GM18873 (cell line): ENCODE measurements around the gene DIP2A.

Experiments used
- ATAC-seq: cut with Tn5 transposase; IDR thresholded peaks from one replicate; pipeline ENCODE4 v1.9.1; 2021; ENCODE audit warnings: mild to moderate bottlenecking, moderate library complexity, moderate number of reproducible peaks; ENCODE audit not compliant: unreplicated experiment, low FRiP score

The DIP2A gene

DNA sequence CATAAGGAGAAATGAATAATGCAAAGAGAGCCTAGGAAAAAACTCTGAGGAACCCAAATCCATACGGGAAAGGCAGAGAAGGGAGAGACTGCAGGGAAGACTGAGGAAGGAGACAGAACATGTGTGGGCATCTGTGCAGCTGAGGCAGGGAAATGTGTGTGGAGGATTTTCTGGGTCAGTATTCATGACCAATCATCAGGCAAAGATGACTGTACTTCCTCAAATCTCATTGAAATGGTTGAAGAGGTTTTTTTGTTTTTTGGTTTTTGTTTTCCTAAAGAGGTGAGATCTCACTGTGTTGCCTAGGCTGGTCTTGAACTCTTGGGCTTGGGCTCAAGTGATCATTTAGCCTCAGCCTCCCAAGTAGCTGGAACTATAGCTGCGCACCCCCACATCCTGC is 15.7 kb downstream of the DIP2A start:
- ATAC-seq: no peak

DNA sequence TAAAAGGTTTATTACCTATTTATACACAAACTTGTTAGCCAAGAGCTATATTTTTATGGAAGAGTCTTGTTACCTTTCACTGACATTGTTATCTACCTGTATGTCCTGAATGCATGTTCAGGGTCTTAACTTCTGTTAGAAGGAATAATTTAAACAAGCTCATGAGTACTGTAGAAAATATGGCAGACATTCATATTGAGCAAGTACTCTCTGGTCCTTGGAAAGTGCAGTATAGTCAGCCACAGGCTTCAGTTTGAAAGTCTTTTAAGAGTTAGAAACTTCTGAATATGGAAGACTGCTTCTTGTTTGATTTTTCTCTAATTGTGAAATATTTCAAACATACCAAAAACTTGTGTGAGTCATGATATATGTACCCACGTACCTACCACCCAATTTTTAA is 16.6 kb downstream of the DIP2A start:
- ATAC-seq: no peak

DNA sequence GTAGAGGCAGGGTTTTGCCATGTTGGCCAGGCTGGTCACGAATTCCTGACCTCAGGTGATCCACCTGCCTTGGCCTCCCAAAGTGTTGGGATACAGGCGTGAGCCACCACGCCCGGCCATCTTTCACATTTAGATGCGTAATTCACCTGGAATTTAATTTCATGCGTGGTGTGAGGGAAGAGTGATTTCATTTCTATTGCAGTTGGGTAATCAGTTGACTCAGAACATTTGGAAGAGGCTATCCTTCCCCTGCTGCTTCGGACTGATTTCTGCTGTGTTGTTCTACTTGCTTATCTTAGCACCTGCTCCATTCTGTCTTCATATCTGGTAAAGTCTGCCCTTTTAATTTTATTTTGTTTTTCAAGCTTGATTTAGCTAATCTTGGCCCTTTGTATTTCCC is 19.1 kb downstream of the DIP2A start:
- ATAC-seq: no peak

DNA sequence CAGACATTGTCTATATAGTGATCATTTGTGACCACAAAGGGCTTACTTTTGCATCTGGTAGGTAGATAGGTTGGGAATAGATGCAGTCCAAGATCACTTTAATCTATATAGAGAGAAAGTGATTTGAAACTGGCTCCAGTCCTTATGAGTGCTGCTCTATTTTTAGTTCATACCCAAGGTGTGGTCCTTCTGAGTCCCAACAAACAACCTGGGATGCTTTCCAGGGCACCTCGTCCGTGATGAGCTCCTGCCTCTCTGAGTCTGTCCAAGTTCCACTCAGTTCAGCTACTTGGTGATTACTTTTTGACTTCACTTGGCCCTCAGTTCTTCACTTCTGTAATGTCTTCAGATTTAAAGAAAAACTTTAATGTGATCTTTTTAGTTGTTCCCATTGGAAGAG is 20.2 kb downstream of the DIP2A start:
- ATAC-seq: no peak

DNA sequence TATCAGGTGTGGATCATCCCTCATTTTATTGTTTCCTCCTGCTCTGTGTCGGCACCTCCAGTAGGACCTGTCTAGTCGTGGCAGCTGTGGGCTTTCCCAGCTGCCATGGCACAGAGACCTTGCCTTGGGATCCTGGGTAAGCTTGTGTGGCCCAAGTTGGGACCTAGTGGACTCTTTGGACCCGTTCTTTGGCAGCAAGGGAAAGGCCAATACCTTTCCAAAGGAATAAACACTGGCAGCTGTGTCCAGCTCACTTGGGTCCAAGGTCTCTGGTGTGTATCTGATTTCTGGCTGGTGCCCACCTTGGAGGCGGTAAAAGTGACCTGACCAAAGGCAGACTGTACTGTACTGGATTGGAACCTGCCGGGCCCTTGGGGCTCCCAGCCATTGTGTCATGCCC is 21.8 kb downstream of the DIP2A start:
- ATAC-seq: no peak

DNA sequence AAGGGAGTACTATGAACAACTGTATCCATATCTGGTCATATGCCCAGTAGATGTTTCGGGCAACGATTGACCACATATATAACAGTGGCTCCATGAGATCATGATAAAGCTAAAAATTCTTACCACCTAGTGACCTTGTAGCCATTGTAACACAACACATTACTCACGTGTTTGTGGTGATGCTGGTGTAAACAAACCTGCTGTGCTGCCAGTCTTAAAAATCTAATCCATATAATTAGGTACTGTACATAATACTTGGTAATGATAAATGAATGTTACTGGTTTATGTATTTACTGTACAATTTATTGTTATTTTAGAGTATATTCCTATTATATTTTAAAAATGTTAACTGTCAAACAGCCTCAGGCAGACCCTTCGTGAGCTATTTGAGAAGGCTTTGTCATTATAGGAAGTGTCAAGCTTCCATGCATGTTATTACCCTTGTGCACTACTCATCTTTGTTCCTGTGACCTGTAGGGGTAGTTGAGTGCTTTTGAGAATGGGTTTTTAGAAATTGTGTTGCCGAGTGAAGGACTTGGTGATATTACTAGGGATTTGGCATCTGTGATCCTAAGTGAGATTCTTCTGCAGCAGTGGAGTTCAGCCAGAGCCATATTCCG is 23.6 kb downstream of the DIP2A start:
- no peak for ATAC-seq

DNA sequence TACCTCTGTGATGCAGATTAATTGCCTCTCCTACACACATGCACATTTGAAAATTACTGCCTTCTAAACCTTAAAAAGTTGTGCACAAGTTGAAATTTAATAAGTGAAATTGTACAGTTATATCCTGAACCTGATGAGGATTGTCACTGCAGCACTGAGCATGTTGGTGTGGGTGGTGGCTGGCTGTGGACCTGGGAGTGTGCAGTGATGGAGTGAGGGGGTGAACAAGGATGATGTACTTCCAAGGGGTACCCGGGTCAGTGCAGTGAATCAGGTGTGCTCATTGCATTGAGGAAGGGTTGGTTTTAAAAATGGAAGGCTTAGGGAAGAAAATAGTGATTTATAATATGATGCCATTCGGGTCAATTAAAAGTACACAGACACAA is 24.1 kb downstream of the DIP2A start:
- ATAC-seq: no peak

DNA sequence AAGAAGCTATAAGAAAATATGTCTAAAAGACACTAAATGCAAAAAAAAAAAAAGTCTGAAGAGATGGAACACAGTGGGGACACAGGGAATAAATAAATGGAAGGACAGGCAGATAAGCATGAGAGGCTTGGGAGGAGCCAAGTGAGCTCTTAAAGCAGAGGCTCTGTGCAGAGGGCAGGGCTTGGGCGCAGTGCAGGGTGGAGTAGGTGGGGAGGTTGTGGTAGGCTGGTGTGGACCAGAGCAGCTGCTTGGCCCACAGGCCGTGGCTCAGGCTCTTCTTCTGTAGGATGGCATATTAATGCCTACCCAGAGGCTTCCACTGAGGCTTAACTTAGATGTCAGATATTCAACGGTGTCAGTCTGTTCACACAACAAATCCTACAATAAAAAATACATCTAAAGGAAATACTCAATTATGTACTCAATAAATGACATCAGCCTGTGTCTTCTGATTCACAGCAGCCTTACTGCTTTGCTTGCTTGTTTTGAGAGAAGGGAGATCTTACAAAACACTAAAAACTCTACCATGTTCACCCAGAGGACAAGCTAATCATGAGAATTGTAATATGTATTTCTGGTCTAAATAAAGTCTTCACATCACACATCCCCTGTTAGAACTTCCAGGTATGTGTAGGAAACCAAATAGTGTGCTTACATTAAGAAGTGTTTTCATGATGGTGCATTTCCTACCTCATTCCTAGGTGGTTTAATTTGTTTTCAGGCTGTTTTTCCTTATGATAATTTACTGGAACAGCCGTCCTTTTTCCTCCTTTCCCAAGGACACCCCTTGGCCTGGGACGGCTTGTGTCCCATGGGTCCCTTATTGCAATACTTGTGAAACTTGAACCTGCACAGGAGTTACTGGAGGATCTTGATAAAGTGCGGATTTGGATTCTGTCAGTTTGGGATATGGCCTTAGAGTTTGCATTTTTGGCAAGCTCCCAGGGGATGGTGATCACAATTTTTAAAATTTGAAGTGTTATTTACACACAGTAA is 24.9 kb downstream of the DIP2A start:
- ATAC-seq: no peak

DNA sequence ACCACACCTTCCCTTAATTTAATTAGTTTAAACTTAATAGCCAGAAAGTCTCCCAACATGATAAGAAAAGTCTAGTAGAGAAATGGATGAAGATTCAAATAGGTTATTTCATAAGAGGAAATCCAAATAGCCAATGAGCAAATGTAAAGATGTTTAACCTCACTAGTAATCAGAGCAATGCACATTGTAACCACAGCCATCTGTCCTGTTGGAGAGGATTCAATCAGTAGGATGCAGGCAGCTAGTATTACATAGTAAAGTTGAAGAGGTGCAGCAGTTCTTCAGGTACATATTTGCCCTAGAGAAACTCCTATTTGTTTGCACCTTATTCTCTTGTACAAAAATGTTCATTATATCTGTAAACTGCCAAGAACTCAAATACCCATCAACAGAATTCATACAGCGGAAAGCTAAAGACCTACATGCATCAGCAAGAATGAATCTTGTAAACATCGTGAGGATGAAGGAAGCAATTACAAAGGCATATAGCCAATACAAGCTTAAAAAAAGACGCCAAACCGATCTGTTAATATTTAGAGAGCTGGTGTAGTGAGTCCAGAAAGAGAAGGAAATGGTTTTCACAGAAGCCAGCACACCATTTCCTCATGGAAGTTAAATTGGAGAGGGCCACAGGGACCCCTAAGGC is 27.9 kb downstream of the DIP2A start:
- no peak for ATAC-seq

DNA sequence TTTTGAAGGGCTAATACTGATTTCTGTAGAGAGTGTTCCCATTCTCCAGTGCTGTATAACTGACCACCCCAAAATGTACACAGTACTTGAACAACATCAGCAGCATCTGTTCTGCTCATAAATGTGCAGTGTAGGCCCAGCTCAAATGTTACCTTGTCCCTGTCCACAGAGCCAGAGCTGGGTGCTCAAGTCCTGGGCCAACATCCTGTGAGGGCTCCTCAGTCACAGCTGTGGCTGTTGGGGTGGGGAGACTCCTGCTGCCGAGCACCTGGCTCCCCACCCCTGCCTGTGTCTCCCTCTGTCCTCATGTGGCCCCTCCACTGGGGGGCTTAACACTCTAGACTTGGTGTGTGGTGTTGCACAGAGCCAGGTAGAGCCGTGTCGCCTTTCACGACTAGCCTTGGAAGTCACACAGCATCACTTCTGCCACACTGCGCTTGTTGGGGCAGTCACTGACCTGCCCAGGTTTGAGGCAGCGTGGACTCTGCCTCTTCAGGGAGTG is 30.5 kb downstream of the DIP2A start:
- ATAC-seq: no peak

DNA sequence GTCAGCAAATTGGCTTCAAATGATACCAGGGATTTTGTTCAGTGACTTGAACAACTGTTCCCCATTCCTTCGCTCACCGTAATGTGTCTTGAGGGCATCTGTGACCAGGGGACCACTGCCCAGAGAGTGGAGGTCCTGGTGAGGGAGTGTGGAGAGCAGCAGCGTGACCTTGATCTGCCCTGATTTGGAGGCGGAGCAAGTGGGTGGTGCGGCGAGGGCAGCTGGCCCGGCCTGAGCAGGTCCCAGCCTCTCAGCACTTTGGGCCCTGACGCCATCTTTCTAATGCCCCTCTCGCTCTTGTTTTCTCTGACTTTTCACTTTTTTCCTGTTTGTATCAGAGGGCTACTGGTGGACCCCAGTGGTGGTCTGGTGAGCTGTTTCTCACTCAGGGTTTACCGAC is 31.1 kb downstream of the DIP2A start:
- no peak for ATAC-seq

DNA sequence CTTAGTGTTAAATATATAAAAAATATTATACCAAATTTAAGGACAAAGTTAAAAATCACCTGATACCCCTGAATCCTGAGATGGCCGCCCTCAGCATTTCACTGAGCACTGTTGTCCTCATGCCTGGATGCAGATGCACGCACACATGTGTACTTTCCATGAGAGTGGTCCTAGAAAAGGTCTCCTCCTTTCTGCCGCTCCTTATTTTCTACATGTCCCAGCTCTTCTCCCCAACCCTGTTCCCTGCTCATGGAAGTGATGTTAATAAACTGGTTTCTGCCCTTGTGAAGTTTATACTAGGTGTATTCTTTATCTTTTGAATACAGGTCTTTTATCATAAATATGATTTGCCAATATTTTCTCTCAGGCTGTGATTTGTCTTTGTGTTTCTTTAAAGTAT is 32.9 kb downstream of the DIP2A start:
- no peak for ATAC-seq

DNA sequence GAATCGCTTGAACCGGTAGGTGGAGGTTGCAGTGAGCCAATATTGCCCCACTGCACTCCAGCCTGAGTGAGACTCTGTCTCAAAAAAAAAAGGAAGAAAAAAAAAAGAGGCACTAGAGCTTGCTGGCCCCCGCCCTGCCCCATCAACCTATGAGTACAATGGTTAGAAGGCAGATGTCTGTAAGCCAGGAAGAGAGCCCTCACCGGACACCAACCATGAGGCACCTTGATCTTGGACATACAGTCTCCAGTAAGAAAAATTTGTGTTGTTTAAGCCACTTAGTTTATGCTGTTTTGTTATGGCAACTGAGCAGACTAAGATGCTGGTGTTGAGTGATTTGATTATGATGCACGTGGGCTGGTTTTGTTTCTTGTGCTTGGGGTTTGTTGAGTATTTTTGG is 34.2 kb downstream of the DIP2A start:
- ATAC-seq: no peak

DNA sequence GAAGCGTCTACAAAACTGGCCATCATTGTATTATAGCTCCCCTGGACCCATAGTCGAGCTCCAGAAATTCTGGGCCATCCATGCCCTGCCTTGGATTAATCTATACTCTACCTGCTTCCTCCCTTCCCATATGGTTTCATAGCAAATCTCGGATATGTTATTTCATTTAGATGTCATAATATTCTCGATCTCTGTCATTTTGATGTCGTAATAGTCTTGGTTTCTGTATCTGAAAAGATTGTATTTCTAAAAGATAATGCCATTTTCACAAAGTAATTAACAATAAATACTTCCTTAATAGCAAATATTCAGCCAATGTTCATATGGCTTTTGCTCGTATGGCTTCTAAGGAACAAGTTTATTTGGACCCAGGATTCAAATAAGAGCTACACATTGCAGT is 35.1 kb downstream of the DIP2A start:
- no peak for ATAC-seq

DNA sequence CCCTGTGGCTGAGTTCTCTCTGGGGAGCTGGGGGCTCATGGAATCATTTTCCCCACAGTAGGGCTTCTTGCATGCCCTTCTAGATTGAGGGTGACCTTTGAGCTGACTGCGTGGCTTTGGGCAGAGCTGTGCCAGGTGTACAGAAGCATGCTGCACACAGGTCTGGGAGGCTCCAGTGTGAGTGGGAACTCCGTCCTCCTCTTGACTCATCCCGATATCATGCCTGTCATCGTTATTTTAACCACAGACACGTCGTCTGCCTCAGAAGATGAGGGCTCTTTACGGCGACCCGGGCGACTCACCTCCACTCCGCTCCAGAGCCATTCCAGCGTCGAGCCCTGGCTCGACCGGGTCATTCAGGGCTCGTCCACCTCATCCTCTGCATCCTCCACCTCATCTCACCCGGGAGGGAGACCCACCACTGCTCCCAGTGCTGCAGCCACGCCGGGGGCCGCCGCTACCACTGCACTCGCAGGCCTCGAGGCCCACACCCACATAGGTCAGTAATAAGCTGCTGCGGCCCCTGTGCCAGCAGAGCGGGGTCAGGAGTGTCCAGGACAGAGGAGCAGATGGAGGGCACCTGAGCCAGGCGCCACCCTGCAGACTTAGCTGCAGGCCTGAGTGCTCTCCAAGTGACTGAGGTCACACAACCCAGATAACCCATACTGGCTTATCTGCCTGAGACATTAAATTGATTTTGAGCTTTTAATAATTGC is 39.8 kb downstream of the DIP2A start:
- ATAC-seq: no peak

DNA sequence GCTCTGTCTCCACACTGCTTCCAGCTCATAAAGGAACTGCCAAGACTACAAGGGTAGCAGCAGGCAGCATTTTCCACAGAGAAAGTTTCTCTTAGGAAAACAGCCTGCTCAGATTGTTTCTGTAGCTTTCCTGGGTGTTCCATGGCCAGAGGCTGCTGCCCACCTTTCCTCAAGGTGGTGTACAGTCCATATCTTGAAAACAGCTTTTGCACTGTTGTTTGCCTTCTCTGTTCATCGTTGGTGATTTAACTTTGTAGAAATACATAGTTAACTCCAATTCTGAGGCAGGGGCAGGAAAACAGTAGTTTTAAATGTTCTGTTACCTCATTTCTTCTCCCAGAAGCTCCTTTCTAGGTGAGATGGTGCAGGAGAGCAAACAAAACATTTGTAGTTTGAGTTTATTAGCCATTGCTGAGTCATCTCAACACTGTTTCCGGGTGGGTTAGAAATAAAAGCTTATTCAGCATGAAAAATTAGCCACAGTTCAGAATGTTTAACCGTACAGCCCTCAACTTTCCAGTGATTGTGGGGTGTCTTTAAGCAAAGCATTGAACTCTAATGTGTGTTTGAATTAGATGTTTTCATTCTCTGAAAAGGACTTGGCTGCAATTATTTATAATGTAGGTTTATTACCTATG is 41.7 kb downstream of the DIP2A start:
- ATAC-seq: no peak

DNA sequence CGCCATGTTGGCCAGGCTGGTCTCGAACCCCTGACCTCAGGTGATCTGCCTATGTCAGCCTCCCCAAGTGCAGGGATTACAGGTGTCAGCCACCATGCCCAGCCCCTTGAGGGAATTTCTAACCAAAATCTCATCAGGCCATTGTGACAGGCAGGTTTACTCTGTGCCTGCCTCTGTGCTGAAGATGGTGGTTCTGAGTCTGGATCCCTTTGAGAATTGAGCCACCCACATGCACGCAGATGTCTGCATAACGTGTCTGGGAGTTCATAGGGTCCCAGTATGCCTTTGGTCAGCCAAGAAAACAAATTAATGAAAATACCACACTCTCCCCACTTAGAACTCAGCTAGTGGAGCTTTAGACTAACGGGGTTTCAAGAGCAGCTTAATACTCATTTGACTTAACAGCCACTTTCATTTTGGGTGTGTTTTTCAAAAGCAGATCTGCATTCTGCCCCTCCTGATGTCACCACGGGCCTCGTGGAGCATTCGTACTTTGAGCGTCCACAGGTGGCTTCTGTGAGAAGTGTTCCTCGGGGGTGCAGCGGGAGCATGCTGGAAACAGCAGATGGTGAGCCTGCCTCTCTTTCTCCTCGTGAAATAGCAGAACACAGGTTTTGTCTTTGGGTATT is 45.3 kb downstream of the DIP2A start:
- ATAC-seq: no peak

DNA sequence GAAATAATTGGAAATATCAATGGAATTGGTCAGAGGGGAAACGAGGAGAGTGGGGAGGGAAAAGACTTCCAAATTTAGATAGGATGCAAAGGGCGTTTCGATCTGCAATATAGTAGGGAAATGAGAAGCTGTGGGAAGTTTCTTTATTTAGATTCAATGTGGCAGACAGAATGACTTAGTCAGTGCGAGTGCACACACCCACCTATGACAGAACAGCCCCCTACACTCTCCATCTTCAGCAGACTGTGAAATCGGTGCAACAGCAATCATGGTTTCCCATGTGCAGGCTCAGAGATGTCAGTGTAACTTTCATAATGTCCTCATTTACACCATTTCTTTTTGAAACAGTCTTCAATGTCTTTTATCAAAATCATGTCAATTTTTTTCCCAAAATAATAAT is 46.0 kb downstream of the DIP2A start:
- no peak for ATAC-seq

DNA sequence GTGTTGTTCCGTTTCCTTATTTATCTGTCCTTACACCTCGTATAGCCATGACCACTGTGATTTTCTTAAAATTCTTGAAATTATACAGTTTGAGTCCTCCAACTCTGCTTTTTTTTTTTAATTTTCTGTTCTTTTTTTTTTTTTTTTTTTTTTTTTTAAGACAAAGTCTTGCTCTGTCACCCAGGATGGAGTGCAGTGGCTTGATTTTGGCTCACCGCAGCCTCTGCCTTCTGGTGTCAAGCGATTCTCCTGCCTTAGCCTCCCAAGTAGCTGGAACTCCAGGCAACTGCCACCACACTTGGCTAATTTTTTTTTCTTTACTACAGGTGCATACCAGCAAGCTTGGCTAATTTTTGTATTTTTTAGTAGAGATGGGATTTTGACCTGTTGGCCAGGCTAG is 48.9 kb downstream of the DIP2A start:
- ATAC-seq: no peak
